ENCODE results near the gene CRELD2.

The CRELD2 gene

GRCh38 chr22:49970528-49971231 is 52.2 kb downstream of the CRELD2 start:
- peak; percentile 96 for DNase-seq (ENCODE audit: low read depth)
- peak overlapping the region; percentile 34 for H3K4me3 ChIP-seq (ENCODE audit: control insufficient read depth, low read depth, low read length)
- TF ChIP-seq CTCF (conservative IDR thresholded peaks at IDR 0.05; ENCODE audit: control insufficient read depth, insufficient read depth, low read depth, low read length) = no peak

GRCh38 chr22:49971232-49972162 is 53.1 kb downstream of the CRELD2 start:
- TF ChIP-seq CTCF (conservative IDR thresholded peaks at IDR 0.05; ENCODE audit: control insufficient read depth, insufficient read depth, low read depth, low read length) = no peak
- DNase-seq (ENCODE audit: low read depth) = peak; percentile 63
- H3K4me3 ChIP-seq (ENCODE audit: control insufficient read depth, low read depth, low read length) = peak overlapping the region; percentile 34

GRCh38 chr22:49972163-49973017 is 54.0 kb downstream of the CRELD2 start:
- no peak overlapping the region for H3K4me3 ChIP-seq (ENCODE audit: control insufficient read depth, low read depth, low read length)
- no peak for DNase-seq (ENCODE audit: low read depth)
- TF ChIP-seq CTCF (conservative IDR thresholded peaks at IDR 0.05; ENCODE audit: control insufficient read depth, insufficient read depth, low read depth, low read length) = no peak

- TF ChIP-seq CTCF (conservative IDR thresholded peaks at IDR 0.05; ENCODE audit: control insufficient read depth, insufficient read depth, low read depth, low read length) = no peak
- no peak overlapping the region for H3K4me3 ChIP-seq (ENCODE audit: control insufficient read depth, low read depth, low read length)
- DNase-seq (ENCODE audit: low read depth) = no peak
Observed at GRCh38 chr22:49973018-49973961, 54.9 kb downstream of the CRELD2 start.

GRCh38 chr22:49975543-49976389 is 57.3 kb downstream of the CRELD2 start:
- no peak for DNase-seq (ENCODE audit: low read depth)
- TF ChIP-seq CTCF (conservative IDR thresholded peaks at IDR 0.05; ENCODE audit: control insufficient read depth, insufficient read depth, low read depth, low read length) = no peak
- H3K4me3 ChIP-seq (ENCODE audit: control insufficient read depth, low read depth, low read length) = no peak overlapping the region

Measured in fibroblast of mammary gland (primary cell).